GM18858 (cell line): Measurements from ENCODE around the gene LRRC8A.
"Not testable (repeated sequence)": the region's sequence is repeated elsewhere in the genome, so short reads cannot be mapped to it uniquely, and the experiment has no call there.

Experiments
- ATAC-seq: cut with Tn5 transposase; IDR thresholded peaks from one replicate; pipeline ENCODE4 v1.9.1; 2021; ENCODE audit not compliant: unreplicated experiment

LRRC8A gene

DNA sequence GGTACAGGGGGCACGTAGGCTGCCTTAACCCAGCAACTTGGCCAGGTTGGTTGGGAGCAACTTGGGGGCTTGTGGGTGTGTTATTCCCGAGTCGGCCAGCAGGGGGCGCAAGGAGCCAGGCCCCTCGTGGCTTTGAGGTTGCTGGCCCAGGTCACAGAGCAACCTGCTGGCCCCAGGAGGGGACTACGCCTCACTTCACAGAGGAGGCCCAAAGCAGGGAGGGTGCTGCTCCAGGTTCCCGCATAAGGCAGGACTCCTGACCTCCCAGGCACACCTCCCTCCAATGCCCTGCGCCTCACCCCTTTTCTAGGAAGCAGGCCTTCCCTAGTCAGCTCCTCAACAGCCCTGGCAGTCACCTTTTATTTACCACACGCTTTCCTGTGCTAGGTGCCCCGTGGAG is 18.3 kb upstream of the LRRC8A start:
- no peak for ATAC-seq

DNA sequence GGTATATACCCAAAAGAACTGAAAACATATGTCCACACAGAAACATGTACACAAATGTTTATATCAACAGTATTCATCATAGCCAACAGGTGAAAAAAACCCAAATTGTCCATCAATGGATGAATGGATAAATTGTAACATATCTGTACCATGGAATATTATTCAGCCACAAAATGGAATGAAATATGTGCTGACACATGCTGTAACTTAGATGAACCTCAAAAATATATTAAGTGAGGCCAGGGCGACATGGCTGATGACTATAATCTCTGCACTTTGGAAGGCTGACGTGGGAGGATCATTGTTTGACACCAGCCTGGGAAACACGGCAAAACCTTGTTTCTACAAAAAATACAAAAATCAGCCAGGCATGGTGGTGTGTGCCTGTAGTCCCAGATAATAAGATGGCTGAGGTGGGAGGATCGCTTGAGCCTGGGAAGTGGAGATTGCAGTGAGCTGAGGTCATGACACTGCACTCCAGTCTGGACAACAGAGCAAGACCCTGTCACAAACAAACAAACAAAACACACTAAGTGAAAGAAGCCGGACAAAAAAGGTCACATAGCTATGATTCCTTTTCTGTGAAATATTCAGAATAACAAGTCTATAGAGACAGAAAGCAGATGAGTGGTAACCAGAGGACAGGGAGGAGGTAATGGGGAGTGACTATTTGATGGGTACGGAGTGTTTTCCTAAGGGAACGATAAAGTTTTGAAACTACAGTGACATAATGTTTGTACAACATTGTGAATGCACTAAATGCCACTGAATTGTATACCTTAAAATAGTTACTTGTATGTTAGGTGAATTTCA is 11.6 kb upstream of the LRRC8A start:
- ATAC-seq: no peak

DNA sequence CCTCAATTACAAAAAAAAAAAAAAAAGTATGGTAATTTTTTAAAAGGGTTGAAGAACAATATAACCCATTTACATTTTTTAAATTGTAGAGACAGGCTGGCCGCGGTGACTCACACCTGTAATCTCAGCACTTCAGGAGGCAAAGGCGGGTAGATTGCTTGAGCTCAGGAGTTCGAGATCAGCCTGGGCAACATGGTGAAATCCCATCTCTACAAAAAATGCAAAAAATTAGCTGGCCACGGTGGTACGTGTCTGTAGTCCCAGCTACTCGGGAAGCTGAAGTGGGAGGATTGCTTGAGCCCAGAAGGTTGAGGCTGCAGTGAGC is 11.0 kb upstream of the LRRC8A start:
- ATAC-seq: not testable (repeated sequence)

DNA sequence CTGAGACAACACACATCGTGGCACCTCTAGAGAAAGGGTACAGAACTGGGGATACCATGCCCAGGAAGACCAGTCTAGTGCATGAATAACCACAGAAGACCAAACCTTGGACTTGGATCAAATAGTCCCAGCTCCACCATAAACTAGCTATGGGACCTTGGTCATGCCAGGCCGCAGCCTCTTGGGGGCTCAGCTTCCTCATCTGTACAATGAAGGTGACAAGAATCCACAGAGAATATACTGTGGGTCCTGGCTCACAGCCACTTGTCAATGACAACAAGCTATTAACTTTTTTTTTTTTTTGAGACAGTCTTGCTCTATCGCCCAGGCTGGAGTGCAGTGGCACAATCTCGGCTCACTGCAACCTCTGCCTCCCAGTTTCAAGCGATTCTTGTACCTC is 4.1 kb upstream of the LRRC8A start:
- no peak for ATAC-seq

DNA sequence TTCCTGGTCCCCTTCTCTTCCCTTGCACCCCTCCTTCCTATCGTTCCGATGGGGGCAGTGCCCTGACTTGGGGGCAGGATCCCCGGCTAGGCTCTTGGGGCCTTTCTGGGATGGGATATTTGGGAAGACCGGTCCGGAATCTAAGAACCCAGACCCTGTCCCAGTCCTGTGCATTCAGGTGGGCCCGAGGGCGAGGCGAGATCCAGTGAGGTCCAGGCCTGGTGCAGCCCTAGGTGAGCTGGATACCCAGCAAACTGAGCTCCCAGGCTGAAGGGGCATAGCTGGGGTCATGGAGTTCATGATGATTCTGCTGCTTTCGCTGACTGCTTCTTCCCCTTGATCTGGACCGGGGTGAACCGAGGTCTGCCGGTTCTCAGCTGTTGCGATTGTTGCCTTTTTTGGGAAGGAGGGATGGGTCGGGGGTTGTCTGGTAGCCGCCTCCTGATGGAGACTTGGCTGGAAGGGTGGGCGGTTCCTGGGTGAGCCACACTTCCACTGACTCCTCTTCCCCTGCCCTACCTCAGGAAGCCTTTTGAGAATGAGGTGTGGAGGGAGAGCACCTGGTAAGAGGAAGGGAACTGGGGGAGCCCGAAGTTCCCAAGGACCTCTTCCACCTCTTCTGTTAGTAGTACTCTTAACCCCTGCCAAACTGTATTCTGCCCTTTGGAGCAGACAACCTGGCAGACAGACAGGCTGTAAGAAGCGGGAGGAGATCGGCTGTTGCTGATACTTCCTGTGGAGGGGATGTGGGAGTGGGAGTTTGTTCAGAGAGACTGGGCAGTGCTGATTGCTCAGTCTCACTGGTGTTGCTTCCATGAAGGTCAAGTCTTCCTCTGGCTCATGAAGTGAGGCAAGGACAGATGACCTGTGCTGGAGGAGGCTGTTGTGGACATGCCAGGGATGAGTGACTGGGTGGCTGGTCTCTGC is 1.0 kb downstream of the LRRC8A start:
- no peak for ATAC-seq

DNA sequence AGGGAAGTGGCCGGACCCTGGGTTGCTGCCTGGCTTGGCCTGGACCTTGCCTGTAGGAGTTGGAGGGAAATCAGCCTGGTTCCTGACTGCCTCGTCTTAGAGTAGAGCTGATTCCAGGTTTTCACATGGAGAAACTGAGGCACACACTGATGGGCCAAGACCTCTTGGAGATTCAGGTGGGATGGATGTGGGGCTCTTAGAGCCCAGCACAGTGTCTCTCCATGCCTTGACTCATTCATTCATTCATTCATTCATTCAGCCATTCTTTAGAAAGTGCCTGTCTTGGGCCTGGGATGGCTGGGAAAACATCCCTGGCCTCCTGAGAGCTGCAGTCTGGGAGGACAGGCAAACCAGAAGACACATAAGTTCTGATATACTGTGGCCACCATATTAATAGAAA is 2.2 kb downstream of the LRRC8A start:
- ATAC-seq: no peak

DNA sequence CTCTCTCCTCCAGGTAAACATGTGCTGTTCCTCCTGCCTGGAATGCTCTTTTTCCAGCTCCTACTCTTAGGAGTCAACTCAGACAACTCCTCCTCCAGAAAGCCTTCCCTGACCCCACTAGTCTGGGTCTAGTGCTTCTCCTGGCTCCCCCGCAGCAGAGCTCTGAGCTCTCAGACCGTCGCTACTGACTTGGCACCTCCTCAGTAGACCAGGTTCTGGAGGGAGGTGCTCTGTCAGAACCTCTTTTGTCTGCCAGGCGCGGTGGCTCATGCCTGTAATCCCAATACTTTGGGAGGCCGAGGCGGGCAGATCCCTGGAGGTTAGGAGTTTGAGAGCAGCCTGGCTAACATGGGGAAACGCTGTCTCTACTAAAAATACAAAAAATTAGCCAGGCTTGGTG is 3.4 kb downstream of the LRRC8A start:
- ATAC-seq: no peak

DNA sequence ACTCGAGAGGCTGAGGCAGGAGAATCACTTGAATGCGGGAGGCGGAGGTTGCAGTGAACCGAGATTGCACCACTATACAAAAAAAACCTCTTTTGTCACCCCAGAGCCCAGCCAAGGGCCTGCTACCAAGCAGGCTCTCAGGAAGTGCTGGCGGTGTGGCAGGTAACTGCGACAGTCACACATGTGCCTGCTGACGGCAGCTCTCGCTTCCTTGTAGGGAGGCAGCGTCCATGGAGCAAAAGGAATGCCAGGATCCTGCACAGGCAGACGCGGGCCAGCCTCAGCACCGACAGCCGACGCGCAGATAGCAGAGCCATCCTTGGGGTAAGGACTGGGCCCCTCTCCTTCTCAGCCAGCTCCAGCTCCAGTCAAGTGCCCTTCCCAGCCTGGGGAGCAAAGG is 3.9 kb downstream of the LRRC8A start:
- no peak for ATAC-seq

DNA sequence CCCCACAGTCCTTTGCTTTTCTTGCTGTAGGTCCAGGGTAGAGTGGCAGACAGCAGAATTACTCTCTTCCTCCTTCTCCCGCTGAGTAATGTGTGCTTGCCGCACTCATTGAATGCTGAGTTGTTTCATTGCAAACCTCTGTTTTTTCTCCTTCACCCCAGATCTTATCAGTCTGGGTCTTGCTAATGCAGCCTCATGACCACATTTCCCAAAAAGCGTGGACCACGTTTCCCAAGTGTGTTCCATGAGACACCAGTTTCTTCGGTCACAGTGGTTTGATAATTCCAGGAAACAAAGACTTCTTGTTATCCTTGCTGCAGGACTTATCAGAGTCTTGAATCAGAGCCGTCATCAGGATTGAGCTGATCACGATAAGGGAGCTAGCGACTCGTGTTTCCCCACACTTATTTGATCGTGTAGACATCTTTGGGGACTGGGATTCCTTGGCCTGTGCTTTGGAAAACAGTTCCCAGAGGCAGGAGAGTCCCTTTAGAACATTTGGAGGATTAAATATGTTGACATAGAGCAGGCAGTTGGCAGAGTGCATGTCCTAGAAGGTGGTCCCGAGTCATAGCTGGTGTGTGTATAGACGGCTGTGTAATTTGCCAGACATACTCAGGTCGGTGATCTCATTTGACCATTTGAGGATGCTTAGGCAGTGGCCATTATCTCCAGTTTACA is 4.4 kb downstream of the LRRC8A start:
- ATAC-seq: no peak

DNA sequence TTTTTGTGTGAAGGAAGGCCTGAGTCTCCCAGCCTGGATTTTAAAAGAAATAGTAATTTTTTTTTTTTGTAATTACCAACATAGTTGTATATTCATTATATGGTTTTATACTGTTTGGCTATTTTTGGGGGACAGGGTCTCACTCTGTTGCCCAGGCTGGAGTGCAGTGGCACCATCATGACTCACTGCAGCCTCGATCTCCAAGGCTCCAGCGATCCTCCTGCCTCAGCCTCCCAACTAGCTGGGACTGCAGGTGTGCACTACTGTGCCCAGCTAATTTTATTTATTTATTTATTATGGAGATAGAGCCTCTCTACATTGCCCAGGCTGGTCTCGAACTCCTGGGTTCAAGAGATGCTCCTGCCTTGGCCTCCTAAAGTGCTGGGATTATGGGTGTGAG is 5.1 kb downstream of the LRRC8A start:
- no peak for ATAC-seq

DNA sequence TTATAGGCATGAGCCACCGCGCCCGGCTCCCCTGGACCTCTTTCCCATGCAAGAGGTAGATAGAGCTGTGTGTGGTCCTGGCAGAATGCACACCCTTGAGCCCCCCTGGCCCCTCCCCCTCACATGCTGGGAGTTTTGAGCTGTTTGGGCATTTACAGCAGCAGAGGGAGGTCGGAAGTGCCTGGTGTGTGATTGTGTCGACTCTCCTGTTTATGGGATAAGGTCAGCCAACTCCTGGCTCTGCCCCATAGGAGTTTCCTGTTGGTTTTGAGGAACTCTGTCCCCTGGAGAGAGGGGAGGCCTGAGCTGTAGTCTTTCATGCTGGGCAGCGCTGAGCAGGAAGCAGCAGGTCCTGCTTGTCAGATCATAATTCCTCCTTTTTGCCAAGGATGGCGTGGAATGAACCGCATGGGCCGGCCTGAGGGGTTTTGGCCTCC is 6.0 kb downstream of the LRRC8A start:
- ATAC-seq: no peak

DNA sequence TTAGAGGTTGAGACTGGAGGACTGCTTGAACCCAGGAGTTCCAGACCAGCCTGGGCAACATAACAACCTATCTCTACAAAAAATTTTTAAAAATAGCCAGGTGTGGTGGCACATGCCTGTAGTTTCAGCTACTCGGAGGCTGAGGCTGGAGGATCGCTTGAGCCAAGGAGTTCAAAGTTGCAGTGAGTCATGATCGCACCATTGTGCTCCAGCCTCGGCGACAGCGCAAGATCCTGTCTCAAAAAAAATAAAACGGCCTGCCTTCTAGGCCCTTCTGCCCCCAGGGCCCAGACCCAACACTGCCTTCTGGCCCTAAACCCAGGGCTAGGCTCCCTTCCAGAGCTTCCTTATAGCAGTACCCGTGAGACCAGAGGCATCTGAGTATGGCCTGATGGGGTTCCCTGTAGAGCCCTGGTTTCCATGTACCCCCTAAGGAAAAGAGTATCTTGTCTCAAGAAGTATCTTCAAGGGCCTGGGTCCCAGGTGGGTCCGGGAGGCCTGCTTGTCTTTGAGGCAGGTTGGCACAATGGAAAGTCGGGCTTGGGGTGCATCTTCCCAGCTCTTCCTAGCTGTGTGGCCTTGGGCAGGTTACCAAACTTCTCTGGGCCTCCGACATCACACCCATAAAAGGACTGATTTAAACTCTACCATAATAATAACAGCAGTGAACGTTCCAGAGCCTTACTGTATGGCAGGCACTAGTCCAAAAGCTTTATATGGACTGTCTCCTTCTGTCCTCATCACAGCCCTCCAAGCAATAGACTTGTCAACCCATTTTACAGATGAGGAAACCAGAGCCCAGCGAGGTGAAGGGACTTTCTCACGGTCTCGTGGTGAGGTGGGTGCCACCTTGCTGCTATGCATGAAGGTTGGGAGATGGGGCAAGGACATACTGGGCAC is 9.6 kb downstream of the LRRC8A start:
- ATAC-seq: no peak

DNA sequence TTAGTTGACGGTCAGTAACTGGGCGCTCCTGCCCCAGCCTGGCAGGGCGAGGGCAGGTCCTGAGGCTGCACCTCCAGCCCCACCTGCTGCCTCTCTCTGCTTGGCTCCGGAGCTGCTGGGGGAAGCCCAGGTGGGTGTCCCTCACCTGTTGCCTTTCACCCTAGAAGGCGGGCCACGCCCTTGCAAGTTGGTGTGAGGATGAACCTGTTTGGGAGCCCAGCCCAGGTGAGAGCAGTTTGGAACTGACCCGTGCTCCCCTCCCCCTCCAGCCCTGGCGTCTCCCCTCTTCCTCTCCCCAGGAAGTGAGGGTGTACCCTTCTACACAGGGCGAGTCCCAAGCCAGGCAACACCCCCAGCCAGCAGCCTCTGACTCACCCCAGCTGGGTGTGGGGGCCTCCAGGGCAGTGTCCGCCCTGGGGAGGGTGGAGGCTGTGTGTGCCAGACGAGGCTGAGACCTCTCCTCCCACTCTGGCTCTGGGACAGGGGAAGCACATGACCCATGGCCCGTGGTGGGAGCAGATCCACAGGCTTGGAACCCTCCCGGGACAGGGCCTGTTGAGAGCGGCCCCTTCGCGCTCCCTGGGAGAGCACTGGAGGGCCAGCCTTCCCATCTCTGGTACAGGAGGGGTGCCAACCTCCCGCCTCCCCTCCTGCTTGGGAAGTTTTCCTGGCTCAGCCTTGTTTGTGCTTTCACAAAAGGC is 10.4 kb downstream of the LRRC8A start:
- ATAC-seq: no peak

DNA sequence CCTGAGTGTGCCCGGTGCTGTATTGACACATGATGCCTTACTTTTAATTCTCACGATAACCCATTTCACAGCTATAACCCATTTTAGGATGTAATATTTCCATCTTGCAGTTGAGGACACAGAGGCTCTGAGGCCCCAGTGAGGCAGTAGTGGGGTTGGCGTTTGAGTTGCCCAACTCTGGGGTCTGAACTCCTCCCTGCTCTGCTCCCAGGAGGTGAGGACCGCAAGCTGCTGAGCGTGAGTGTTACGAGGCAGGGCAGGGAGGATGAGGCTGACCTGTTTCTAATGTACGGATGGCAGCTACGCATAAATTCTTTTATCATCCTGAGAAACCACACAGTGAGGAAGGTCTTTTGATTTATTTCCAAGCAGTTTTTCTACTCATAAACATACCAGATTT is 11.4 kb downstream of the LRRC8A start:
- ATAC-seq: no peak

DNA sequence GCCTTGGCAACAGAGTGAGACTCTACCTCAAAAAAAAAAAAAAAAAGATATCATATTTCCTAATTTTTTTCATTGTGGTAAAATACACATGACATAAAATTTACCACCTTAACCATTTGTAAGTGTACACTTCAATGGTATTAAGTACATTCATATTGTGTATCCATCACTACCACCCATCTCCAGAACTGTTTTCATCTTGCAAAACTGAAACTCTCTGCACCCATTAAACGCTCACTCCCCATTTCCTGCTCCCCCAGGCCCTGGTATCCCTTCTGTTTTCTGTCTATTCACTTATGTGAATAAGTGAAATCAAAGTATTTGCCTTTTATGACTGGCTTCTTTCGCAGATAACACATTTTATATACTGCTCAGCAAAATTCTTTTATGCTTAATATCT is 12.8 kb downstream of the LRRC8A start:
- ATAC-seq: no peak

DNA sequence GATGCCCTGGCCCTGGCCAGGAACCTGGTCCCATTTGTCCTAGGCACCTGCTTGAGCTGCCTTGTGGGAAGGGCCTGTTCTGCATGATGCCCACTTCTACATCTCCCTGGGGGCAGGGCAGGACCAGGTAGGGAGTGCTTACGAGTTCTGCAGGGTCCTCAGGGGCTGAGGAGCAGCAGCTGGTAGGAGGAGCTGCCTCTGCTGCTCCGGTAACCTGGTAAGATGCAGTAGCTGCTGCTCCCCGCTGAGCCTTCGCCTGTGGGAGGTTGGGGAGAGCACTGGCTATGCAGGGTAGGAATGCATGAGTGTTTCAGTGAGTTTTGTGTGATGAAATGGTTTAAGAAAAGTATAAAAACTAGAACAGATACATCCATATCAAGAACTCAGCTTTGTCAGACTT is 13.6 kb downstream of the LRRC8A start:
- no peak for ATAC-seq

DNA sequence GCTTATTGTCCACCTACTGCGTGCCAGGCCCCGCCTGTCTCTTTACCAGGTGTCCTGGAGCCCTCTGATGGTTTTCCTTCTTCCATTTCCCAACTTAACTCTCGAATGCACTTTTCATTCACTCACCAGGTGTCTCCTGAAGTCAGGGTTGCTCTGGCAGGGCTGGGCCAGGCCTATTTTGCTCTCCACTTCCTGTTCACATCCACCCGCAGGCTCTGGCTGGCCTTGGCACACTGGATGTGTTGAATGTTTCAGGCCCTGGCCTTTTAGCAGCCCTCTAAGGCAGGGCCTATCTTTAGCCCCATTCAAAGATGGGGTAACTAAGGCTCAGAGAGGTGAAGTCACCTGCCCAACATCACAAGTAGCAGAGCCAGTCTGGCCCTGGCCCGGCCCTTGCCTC is 16.4 kb downstream of the LRRC8A start:
- ATAC-seq: no peak

DNA sequence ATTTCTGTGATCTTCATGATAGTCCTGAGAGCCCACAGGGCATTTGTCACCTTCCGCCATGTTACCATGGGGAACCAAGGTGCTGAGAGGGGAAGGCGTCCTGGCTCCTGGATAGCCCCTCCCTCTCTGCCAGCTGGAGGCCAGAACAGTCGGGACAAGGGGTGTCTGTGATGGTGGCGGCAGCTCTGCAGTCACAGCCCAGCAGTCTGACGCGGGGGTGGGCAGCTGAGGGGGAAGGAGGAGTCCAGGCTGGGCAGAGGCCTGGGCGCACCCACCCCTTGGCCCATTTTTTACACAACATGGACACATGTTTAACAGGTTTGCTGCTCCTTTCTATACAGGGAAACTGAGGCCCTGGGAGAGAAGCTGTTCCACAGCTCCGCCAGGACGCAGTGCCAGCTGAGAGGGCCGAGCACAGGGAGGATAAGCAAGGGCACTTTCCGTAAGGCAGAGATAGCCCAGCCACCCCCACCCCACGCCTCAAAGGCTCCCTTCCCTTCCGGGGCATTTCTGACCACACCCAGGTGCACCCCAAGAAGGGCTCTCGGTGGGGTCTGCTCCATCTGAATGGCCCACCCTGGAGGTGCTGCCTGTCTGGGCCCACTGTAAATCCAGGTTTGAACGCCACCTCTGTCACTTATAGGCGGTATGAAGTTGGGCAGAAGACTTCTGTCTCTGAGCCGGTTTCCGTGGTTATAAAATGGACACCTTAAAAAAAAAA is 17.1 kb downstream of the LRRC8A start:
- no peak for ATAC-seq

DNA sequence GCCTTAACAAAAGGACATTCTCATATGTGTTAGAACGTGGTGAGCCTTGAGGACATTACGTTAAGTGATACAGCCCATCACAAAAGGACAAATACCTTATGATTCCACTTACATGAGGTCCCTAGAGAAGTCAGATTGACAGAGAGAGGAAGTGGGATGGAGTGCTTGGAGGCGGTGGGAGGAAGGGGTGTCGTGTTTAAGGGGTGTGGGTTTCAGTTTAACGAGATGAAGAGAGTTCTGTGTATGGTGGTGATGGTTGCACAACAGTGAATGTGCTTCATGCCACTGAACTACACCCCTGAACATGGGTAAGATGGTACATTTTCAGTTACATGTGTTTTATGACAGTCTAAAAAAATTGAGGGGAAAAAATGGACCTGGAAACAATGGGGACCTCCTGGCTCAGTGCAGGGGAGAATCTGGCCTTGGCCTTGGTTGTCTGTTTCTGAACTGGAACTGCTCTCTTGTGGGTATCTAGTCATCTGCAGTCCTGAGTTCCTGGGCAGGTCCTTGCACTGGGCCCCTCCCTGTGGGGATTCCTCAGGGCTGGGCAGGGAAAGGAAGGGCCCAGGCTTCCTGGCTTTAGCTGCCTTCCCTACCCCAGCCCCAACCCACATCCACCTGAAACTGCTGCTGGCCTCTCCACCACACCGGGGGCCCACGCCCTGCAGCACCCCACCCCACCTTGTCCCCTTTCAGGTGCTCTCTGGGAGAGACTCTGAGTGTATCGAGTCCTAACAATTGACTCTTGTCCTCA is 17.8 kb downstream of the LRRC8A start:
- no peak for ATAC-seq
